ENCODE results near the gene ARRDC2.

DNA sequence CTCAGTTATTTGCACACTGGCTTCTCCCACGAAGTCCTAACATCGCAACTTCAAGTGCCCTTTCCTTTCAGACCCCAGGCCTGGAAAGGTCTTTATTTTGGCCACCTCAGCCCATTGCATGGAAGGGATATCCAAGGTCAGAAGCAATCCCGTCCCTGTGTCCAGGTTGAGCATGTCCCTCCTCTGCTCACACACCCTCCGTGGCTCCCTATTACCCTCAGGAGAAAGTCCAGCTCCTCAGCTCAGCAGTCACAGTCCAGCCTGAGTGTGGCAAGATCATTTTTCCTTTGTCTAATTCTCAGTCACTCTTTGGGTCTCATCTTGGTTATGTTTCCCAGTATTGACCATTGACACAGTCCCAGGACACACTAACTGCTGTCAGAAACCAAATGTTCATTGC, 19.2 kb downstream of the ARRDC2 start:
- TF ChIP-seq, protein P1, sequence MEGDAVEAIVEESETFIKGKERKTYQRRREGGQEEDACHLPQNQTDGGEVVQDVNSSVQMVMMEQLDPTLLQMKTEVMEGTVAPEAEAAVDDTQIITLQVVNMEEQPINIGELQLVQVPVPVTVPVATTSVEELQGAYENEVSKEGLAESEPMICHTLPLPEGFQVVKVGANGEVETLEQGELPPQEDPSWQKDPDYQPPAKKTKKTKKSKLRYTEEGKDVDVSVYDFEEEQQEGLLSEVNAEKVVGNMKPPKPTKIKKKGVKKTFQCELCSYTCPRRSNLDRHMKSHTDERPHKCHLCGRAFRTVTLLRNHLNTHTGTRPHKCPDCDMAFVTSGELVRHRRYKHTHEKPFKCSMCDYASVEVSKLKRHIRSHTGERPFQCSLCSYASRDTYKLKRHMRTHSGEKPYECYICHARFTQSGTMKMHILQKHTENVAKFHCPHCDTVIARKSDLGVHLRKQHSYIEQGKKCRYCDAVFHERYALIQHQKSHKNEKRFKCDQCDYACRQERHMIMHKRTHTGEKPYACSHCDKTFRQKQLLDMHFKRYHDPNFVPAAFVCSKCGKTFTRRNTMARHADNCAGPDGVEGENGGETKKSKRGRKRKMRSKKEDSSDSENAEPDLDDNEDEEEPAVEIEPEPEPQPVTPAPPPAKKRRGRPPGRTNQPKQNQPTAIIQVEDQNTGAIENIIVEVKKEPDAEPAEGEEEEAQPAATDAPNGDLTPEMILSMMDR (IDR thresholded peaks at IDR 0.05): no peak
- TF ChIP-seq EZH2 (IDR thresholded peaks at IDR 0.05; ENCODE audit: borderline replicate concordance, insufficient read depth, low read depth, low read length, poor library complexity, severe bottlenecking): no peak

All from B cell (primary cell).